GM12878 (cell line): ENCODE measurements around the gene KLHL26. TPM values are rescaled to one million over a fixed set of nuclear protein-coding genes. Genes with fewer than 3 reads are reported as not detected.

Experiments
- ATAC-seq: fragments of 200-7000 bp; cut with Tn5 transposase; 3 replicates; pipeline ENCODE4 v1.9.1; 2020; ENCODE audit warnings: mild to moderate bottlenecking, moderate library complexity
- BruUV-seq: library from RNA; stranded (reverse); fragments of 400-500 nt; replicated peaks from 2 replicates; lab custom pipeline; 2021; lab: Mats Ljungman, UMichigan
- CTCF ChIA-PET: fragments of 300-600 bp; sonication (Branson Sonifier 250); formaldehyde crosslinking; extraction: SDS; loops from one replicate; lab custom pipeline; 2021; ENCODE audit warnings: inconsistent platforms; lab: Yijun Ruan, JAX
- POLR2A ChIA-PET: fragments of 350-600 bp; formaldehyde crosslinking; extraction: SDS; loops from one replicate; lab custom pipeline; 2021; ENCODE audit warnings: inconsistent platforms; lab: Charles Lee
- RAD21 ChIA-PET: fragments of 300-600 bp; sonication (Branson Sonifier 250); formaldehyde crosslinking; loops from one replicate; lab custom pipeline; 2023; ENCODE audit warnings: antibody characterized with exemption; ENCODE audit not compliant: unreplicated experiment; lab: Charles Lee
- SMC1A ChIA-PET: fragments of 300-600 bp; sonication (Branson Sonifier 250); formaldehyde crosslinking; loops from one replicate; lab custom pipeline; 2023; ENCODE audit not compliant: unreplicated experiment, uncharacterized antibody; lab: Charles Lee
- DNase-seq: peaks from one replicate; pipeline ENCODE4 v3.0.0-alpha.2; 2011; ENCODE audit warnings: low read depth, low spot score
- FAIRE-seq: peaks from 3 replicates; lab custom pipeline; 2011; peaks lifted over from hg19 to GRCh38; lab: Jason Lieb, UNC
- H2AFZ ChIP-seq: 2 replicates; pipeline ENCODE4 v1.6.0; 2011; ENCODE audit warnings: low read depth, low read length, control low read depth; ENCODE audit not compliant: control insufficient read depth
- H3K27ac ChIP-seq: 2 replicates; pipeline ENCODE4 v1.5.1; 2011; ENCODE audit warnings: control low read depth; ENCODE audit not compliant: control insufficient read depth, insufficient read depth
- H3K27me3 ChIP-seq, 2 experiments: replicated peaks in 1 of 2; 2 replicates each; pipeline versions ENCODE4 v1.6.0 to v1.6.1; 2011; ENCODE audit warnings: low read length in 1 of 2; ENCODE audit not compliant: control insufficient read depth in 2 of 2, insufficient read depth in 2 of 2
- H3K36me3 ChIP-seq, 2 experiments: 2 replicates each; pipeline ENCODE4 v1.5.1; 2011; ENCODE audit warnings: low read length in 1 of 2; ENCODE audit not compliant: control insufficient read depth in 2 of 2, insufficient read depth in 2 of 2
- H3K4me1 ChIP-seq: 2 replicates; pipeline ENCODE4 v1.6.1; 2011; ENCODE audit warnings: mild to moderate bottlenecking, low read length, moderate library complexity, mixed read lengths; ENCODE audit not compliant: control insufficient read depth, insufficient read depth
- H3K4me2 ChIP-seq: 2 replicates; pipeline ENCODE4 v1.6.0; 2011; ENCODE audit warnings: control low read depth; ENCODE audit not compliant: control insufficient read depth, insufficient read depth
- H3K4me3 ChIP-seq: fragments of 200-600 bp; sonication (generic); 2 replicates; pipeline ENCODE4 v1.5.1; 2016
- H3K79me2 ChIP-seq: 2 replicates; pipeline ENCODE4 v1.6.0; 2011; ENCODE audit warnings: low read length; ENCODE audit not compliant: control insufficient read depth, insufficient read depth
- H3K9ac ChIP-seq: 2 replicates; pipeline ENCODE4 v1.8.0; 2011; ENCODE audit warnings: low read length, control low read depth, mixed read lengths; ENCODE audit not compliant: control insufficient read depth, insufficient read depth
- H3K9me3 ChIP-seq: replicated peaks from 3 replicates; pipeline ENCODE4 v1.5.1; 2011; ENCODE audit warnings: mild to moderate bottlenecking, low read length; ENCODE audit not compliant: control insufficient read depth, insufficient read depth
- H4K20me1 ChIP-seq: 2 replicates; pipeline ENCODE4 v1.6.0; 2011; ENCODE audit not compliant: control insufficient read depth, insufficient read depth
- POLR2A ChIP-seq: IDR thresholded peaks from 2 replicates; pipeline ENCODE4 v1.6.1; 2011; ENCODE audit warnings: low read depth, mild to moderate bottlenecking, low read length
- SREBF2 ChIP-seq: IDR thresholded peaks from 2 replicates; pipeline ENCODE4 v1.6.1; 2012; ENCODE audit warnings: mild to moderate bottlenecking, low read length
- TCF3 ChIP-seq: IDR thresholded peaks from 2 replicates; pipeline ENCODE4 v1.6.1; 2012; ENCODE audit warnings: low read depth, mild to moderate bottlenecking, low read length, borderline replicate concordance; ENCODE audit not compliant: insufficient read depth
- WGBS: methylation state at CpG from one replicate; pipeline ENCODE4 v1.1.6; 2016; ENCODE audit warnings: low lambda C conversion rate; ENCODE audit not compliant: insufficient replicate concordance, insufficient coverage; ENCODE audit errors: missing lambda C conversion rate; 5-methylcytosine and 5-hydroxymethylcytosine counted together
- in situ Hi-C: fragments of 300-500 bp; cut with MboI; formaldehyde crosslinking; loops from 9 replicates; pipeline ENCODE4 v1.14.3; 2018; ENCODE audit warnings: mixed read lengths
- intact Hi-C: fragments of 100-400 bp; cut with micrococcal nuclease; formaldehyde crosslinking; loops from one replicate; pipeline ENCODE4 v1.14.2; 2022; ENCODE audit not compliant: unreplicated experiment
- polyA plus RNA-seq, 11 experiments: library from polyadenylated mRNA; depleted of rRNA in 4 of 11; unstranded in 6 of 11; stranded (reverse) in 5 of 11; fragments of >200 nt; fragmentation: Nextera tagmentation in 4 of 11; fragmentation: Illumina TruSeq in 1 of 11; extraction: Ambion mirVana in 4 of 11; extraction: Trizol in 1 of 11; gene quantifications; 1 replicate in 1 of 11; 2 replicates in 10 of 11; pipeline versions ENCODE4 v1.2.1 to v1.2.3, GENCODE V29; 2011 to 2016; ENCODE audit warnings: inconsistent platforms in 2 of 11, missing spikeins in 2 of 11, low read depth in 1 of 11
- total RNA-seq, 4 experiments: library from RNA; depleted of rRNA in 3 of 4; stranded (reverse); fragments of >200 nt in 3 of 4; fragmentation: Illumina TruSeq in 1 of 4; extraction: Trizol in 1 of 4; gene quantifications; 2 replicates each; pipeline versions ENCODE4 v1.2.1 to v1.2.3, GENCODE V29; 2013 to 2021
- TF ChIP-seq, protein P1 (sequence below): IDR thresholded peaks from 2 replicates; pipeline ENCODE4 v1.6.1; 2011; ENCODE audit warnings: mild to moderate bottlenecking, low read depth, low read length, moderate library complexity; ENCODE audit not compliant: insufficient replicate concordance
- TF ChIP-seq, protein P2 (sequence below): IDR thresholded peaks from 2 replicates; pipeline ENCODE4 v1.6.1; 2011; ENCODE audit warnings: borderline replicate concordance, low read depth, mild to moderate bottlenecking, moderate library complexity, low read length; ENCODE audit not compliant: insufficient read depth, poor library complexity, severe bottlenecking

KLHL26 gene
- total and polyA plus RNA-seq, 10 of the 15 experiments (the other 5 are each of a cell fraction or from before 2014, with no cell fraction given): 0.18 to 14.6 (median 2.9) TPM

DNA sequence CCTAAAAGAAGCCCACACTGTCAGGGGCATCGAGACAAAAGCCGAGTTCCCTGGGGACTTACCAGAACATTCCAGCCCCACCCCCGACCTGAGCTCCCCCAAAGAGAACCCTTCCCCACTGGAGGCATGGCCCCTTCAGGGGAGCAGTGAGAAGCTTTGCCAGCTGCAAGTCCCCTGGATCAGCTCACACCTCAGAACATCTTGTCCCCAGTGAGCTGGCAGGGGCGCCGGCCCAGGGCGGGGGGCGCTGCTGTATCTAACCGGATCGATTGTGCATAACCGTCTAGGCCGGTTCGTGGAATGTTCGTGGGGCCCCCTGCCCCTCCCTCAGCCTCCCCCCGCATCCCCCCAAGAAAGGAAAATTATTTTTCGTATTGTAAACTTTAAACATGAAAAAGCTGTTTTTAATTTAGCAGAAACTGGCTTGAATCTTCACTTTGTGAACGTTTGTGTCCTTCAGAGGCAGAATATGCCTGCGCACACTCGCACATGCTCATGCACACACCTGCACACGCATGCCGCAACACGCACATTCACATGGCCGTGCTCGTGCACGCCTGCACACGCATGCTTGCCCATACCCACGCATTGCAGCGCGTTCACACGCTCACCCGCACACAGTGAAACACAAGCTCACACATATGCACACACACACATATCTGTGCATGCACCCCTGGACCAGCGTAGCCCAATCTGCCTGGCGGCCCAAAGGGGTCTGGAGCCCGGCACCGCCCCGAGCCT is 34.6 kb downstream of the KLHL26 start:
- TF ChIP-seq POLR2A: peak; percentile 47; the same call in 1 of the 2 replicates
- TF ChIP-seq, protein P1, sequence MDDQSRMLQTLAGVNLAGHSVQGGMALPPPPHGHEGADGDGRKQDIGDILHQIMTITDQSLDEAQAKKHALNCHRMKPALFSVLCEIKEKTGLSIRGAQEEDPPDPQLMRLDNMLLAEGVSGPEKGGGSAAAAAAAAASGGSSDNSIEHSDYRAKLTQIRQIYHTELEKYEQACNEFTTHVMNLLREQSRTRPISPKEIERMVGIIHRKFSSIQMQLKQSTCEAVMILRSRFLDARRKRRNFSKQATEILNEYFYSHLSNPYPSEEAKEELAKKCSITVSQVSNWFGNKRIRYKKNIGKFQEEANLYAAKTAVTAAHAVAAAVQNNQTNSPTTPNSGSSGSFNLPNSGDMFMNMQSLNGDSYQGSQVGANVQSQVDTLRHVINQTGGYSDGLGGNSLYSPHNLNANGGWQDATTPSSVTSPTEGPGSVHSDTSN: peak; percentile 20
- no peak for TF ChIP-seq SREBF2
- TF ChIP-seq, protein P2, sequence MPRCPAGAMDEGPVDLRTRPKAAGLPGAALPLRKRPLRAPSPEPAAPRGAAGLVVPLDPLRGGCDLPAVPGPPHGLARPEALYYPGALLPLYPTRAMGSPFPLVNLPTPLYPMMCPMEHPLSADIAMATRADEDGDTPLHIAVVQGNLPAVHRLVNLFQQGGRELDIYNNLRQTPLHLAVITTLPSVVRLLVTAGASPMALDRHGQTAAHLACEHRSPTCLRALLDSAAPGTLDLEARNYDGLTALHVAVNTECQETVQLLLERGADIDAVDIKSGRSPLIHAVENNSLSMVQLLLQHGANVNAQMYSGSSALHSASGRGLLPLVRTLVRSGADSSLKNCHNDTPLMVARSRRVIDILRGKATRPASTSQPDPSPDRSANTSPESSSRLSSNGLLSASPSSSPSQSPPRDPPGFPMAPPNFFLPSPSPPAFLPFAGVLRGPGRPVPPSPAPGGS: peak; percentile 90
- TF ChIP-seq TCF3: peak; percentile 85; the same call in 1 of the 2 replicates
- intact Hi-C loops: no loop called here
- ATAC-seq (no peak), DNase-seq (no peak), FAIRE-seq (no peak)
- Histone ChIP-seq H3K4me2 (no peak overlapping the region), H3K4me3 (no peak overlapping the region), H4K20me1 (no peaks in the 10 kb centered on the region), H3K36me3 (peaks cover 0 to 10% of the 10 kb centered on the region in 2 experiments; a peak in 2 of 4 replicates), H2AFZ (no peak overlapping the region), H3K79me2 (no peaks in the 10 kb centered on the region), H3K9me3 (no peaks in the 10 kb centered on the region), H3K27me3 (no peaks in the 10 kb centered on the region), H3K9ac (no peak overlapping the region), H3K27ac (no peak overlapping the region), H3K4me1 (no peaks in the 10 kb centered on the region)
- CTCF ChIA-PET: interaction anchor here (0.6 to 1.3 kb wide), 2 partner anchors 78 to 125 kb away, joined by 3 read pairs; no protein-coding TSS in a partner anchor
- in situ Hi-C loops: loop anchor here (10.0 kb wide), 1 partner anchor 217 kb away; no protein-coding TSS in a partner anchor
- RAD21 ChIA-PET: interaction anchor here (0.6 to 0.9 kb wide), 4 partner anchors 151 to 510 kb away, joined by 3 to 4 read pairs (median 4); no protein-coding TSS in a partner anchor
- SMC1A ChIA-PET: no interaction called here
- 86% methylated on average over 35 of the region's 35 CpGs for WGBS
- BruUV-seq: no TSS peak
- POLR2A ChIA-PET: no interaction called here
